GM18873 (cell line): ENCODE results near the gene BCAR3.
"Not testable (repeated sequence)": the region's sequence is repeated elsewhere in the genome, so short reads cannot be mapped to it uniquely, and the experiment has no call there.

ENCODE experiments used
- ATAC-seq: cut with Tn5 transposase; IDR thresholded peaks from one replicate; pipeline ENCODE4 v1.9.1; 2021; ENCODE audit warnings: mild to moderate bottlenecking, moderate library complexity, moderate number of reproducible peaks; ENCODE audit not compliant: unreplicated experiment, low FRiP score

The BCAR3 gene

DNA sequence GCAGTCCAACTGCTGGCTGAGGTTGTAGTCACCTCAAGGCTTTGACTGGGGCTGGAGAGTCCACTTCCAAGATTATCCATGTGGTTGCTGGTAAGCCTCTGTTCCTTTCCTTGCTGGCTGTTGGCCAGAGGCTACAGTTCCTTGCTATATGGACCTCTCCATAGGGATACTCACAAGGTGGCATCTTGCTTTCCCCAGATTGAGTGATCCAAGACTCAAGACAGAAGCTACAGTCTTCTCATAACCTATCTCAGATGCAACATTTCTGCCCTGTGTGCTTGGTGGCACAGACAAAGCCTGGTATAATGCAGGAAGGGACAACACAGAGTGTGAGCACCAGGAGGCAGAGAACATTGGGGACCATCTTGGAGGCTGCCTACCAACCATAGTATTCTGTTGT, 121.9 kb downstream of the BCAR3 start:
- no peak for ATAC-seq

DNA sequence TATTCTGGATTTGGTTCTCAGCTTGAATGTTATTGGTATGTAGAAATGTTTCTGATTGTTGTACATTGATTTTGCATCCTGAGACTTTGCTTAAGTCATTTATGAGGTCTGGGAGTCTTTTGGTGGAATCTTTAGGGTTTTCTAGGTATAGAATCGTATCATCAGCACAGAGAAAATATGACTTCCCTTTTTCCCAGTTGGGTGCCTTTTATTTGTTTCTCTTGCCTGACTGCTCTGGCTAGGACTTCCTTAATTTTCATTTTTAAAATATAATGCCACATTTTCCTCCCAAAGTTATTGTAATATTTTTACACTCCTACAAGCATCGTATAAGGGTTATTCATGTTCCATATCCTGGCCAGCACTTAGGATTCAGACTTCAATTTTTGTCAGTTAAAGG, 122.6 kb downstream of the BCAR3 start:
- no peak for ATAC-seq

DNA sequence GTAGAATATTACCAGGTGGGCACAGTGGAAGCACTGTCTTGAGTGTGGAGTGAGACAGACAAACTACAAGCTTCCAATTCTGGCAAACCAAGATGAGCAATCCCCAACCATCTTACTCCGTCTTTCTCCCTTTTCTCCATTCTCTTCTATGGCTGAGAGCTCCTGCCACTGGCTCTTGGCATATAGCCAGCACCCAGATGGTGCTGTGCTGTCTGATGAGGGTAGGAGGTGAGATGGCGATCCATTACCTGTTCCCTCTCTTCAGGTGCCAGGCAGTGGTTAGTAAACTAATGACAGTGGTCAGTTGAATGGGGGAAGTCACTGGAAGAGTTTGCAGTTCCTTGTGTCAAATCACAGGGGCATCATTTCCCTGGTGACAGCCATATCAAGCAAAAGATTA, 125.3 kb downstream of the BCAR3 start:
- no peak for ATAC-seq

DNA sequence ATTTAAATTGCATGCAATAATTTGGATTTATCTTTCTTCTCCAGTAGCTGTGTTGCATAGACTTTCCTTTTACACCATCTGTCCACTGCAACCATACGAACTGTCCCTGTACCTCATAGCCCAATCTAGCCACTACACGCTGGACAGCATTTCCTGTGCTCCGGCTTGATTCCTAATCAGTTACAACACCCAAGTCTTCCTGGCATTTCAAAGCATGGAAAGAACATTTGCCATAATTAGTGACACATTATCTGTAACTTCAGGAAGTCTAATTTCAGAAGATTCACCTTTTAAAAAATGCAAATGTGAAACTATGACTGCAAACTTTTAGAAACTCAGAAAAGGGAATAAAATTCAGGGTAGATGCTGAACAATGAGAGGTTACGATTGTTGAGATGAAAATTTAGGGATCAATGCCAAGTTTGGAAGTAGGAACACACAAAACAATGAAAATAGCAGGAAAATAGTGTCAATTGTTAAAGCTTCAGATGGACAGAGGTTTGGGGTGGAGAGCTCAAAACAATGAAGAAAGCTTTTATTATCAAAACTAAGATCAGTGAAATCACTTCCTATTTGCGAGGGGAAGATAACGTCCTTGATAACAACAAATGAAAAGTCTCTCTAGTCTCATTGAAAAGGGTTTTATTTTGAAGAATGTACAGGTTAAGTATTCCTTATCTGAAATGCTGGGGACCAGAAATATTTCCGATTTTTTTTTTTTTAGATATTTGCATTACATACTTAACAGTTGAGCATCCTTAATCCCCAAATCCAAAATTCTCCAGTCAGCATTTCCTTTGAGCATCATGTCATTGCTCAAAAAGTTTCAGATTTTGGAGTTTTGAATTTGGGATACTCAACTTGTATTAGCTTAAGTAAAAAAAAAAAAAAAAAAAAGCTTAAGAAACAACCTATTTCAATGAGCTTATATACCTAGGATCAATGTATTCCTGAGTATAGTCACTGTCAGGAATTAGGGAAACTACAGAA, 126.5 kb downstream of the BCAR3 start:
- no peak for ATAC-seq

DNA sequence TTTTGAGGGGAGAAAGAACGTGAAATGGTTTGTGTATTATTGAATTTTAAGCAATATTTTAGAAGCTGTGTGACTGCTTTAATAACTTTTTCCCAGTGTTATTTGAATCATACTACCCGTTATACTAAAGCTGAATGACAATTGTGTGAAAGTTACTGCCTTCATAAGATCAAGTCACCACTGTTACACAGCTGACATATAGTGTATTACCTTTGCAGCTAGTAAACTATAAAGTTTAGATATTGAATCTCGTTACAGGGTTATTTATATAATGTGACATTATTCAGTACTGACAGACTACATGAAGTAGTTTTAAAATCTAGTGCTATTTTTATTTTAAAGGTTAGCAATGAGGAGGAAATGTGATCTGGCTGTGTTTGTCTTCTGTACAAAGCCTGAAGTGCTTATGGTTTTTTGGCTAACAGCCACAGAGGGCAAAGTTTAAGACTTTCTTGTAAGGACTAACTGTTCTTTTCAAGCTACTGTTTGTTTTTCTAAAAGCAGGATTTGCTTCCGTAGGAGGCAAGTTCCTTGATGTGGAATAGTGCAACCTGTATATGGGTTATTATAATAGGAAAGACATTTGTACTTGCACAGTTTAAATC, 127.6 kb downstream of the BCAR3 start:
- ATAC-seq = not testable (repeated sequence)

DNA sequence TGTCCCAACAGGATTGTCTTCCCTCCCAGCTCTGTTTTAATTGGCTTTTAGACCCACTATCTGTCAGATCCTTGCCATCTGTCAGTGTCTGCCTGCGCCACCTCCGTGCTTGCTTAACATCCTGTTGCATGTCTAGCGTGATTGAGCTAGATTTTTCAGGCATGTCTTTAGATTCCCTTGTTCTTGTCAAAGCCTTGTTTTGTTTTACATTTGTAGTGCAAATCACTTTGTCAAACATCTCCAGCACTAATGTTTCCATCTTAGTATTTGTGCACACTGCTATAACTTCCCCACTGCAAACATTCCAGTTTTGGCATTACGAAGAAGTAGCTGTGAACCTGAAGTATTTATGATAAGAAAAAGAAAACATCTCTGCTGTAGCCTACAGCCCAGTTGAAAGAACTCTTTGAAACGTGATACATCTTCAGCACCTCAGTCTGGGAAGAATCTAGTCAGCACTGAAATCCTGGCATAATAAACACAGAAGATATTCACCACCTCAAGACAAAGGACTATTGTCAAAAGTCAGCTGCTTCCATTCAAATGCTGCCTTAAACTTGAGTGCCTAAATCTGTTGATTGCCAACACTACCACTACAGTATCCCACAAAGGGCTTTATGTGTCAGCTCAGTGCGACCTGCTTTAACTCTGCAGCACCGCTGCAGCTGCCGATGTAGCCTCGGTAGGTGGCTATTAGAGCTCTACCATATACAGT, 128.7 kb downstream of the BCAR3 start:
- no peak for ATAC-seq

DNA sequence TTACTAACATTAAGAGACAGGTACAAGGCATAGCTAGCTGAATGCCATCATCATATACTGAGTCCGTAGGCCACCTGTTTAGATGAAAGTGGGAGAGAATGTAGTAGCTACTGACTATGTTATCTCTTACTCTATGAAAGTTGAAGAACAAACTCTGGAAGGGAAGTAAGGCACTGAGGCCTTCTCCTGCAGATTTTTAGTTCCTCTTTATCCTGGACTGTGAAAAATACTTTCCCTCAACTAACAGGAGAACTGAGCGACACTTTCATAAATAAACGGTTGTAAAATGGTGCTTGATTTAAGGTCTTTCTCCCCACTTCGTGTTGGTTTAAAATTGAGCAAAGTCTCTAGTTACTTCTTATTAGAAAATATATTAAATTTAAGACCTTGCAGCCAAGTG, 131.8 kb downstream of the BCAR3 start:
- no peak for ATAC-seq

DNA sequence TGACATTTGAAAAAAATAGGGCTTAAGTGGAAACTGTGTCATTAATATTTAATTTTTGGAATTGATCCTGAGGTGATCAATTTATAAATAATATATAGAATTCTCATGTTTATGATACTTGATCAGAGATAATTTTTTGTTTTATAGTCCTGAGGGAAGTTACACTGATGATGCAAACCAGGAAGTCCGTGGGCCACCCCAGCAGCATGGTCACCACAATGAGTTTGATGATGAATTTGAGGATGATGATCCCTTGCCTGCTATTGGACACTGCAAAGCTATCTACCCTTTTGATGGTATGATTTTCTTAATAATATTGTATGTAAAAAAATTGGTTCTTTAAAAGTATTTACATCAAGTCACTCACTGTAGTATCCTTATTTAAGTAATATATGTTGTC, 132.5 kb downstream of the BCAR3 start:
- ATAC-seq = no peak

DNA sequence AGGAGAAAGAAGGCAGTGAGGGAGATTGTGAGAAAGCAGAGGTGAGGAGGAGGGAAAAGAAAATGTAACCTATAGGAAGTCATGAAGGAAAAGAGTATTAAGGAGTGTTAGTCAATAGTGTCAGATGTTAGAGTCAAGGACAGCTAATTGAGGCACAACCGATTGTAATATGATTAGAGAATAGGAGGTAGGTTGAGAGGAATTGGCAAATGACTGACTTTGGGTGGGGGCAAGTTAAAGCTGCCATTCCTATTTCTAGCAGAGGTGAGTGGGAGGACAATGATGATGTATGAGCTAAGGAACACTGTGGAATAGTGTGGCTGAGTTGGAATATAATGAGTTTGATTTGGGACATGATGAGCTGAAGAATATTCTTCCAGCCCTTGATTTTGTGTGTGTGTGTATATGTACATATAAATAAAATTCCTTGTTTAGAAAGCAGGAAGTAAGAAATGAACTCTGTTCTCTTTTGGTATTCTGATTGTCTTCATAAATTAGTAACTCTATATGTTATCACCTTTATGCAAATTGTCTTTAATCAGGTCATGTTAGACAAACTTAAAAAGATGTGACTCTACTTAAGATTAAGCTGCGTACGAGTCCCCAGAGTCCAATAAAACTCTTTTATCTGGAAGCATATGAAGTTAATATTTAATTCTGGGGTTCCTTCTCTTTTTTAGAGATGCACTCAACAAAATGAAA, 135.3 kb downstream of the BCAR3 start:
- ATAC-seq = no peak

DNA sequence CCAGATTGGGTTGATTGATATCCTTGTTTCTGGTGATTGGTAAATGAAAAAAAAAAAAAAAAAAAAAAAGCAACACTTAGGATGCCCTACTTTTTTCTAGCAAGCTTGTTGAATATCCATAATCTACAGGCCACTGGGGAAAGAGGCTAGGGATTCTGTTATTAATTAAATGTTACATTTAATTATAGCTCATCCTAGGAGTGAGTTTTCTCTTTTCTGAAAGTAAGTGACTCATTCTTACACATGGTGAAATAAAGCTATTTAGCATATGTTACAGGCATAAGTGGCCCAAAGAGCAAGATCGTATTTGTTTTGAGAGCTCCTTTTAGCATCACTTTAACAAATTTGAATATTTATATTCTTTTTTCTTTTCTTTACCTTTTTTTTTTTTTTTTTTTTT, 139.2 kb downstream of the BCAR3 start:
- ATAC-seq = no peak

DNA sequence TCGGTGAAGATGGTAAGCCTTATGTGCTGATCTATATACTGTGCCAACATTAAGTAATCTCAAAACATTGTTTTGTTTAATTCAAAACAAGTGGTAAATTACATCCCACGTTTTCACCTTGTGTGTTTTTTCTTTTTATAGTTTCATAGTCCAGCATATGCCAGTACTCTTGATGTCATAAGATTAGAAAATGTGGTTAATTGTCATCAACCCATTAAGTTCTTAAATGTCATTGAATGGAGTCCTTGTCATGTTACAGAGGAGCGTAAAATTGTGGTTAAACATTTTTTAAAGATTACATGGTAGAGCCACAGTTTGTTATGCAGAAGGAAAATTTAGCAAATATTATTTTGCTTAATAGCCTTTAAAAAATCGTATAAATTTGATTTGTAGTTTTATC, 140.6 kb downstream of the BCAR3 start:
- ATAC-seq = no peak

DNA sequence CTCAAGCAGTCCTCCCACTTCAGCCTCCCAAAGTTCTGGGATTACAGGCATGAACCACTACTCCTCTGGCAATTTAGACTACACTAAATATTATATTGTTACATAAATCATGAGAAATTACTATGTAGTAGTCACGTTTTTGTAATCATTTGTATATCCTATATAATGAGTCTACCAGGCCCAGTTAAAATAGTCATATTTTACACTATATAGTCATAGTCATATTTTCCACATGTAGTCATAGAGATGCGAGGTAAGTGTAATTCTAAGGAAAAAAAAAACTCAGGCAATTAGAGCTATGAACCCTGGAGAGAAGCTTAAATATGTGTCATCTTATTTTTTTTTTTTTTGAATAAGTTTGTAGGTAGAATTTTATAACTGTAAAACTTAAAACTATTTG, 143.7 kb downstream of the BCAR3 start:
- no peak for ATAC-seq

DNA sequence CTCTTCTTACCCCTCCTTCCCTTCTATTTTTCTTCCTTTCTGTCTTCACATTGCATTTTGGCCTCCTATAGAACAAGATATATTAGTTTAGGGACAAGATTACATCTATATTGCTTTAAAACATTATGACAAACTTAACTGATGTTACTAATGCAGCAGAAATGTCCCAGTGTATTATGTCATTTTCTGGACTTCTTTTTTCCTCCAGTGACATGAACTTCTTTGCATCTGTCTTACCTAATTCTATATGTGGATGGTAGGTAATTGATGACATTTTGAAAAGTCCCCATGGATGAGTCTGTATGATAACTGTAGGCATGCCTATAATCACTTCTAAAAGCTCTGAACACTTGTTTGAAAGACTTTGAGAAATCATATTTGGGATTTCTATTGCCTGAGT, 144.2 kb downstream of the BCAR3 start:
- no peak for ATAC-seq

DNA sequence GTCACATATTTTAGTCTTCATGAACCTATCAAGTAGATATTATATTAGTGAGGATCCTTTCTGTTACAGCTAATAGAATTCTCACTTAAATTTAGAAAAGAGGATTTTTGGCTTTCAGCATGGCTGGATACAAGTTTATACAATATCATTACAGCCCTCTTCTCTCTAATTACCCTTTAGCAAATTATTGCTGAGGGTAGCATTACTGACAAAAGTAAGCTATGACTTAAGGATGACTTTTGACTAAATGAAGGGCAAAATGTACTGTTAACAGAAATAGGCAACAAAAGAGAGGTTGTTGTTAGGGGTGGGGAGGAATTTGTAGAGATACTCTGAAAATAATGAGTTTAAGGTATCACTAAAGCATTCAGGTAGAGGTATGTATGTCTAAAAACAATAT, 148.0 kb downstream of the BCAR3 start:
- no peak for ATAC-seq

DNA sequence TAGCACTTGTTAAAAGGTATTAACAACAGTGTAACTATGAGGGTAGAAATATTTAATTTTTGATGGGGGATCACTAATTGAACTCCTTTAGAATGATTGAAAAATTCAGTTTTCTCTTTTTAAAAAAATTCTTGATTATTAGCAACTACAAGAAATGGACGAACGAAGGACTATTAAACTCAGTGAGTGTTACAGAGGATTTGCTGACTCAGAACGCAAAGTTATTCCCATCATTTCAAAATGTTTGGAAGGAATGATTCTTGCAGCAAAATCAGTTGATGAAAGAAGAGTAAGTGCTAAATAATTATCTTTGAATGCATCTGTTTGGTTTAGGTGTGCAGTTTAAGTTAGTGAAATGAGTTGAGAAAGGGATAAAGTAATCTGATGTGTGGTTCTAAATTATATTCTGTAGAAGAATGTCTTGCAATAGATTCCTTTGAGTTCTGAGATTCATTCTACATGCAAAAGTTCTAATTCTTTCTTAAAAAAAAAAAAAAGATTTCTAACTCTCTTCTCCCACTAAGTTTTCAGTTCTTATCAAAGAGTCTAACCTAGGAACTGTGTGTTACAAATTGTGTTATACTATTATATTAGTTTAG, 148.8 kb downstream of the BCAR3 start:
- ATAC-seq = no peak

DNA sequence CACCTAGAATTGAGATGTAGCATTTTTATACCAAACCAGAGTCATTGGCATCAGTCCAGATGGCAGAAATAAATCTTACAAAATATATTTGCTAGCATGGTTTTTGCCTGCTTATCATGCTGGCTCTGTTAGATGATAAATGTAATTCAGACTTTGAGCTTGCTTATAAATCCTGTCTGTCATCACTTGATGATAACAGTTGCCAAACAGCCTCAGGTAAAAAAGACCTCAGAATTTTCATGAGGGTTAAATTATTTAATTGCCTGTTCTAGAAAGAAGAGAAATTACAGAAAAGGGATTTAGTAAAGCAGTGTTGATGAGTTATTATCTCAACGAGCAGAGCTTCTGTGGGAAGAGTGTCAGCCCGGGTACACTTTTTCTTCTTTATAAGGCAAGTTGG, 150.4 kb downstream of the BCAR3 start:
- ATAC-seq = no peak

DNA sequence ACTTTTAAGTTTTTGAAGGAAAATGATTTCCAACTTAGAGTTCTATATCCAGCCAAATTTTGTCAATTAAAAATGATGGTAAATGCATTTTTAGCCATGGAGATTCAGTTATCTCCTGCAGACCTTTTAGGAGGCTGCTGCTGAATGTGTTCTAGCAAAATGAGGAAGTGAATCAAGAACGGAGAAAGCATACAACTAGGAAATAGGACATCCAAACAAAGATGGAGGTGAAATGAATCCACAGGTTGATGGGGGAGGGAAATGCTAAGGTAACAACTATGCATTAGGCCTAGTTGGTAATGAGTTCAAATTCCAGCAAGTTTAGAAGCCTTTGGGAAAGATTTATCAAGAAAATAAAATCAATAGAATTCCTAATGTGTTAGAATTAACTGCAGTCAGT, 153.2 kb downstream of the BCAR3 start:
- ATAC-seq = no peak

DNA sequence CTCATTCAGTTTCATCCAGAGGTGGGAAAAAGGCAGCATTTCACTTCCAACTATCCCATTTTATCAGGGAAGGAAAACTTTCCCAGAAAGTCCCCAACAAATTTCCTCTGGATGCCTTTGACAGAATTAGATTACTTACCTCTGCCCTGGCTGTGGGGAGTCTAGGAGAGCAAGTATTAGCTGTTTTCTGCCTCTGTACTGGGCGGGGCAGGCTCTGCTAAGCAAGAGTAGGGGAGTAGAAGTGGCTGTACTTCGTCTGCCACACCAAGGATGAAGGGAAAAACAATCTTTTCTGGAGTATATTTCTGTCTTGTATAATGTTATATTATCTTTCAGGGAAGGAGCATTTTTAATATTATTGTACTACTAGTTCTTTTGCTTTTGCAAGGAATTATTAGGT, 155.2 kb downstream of the BCAR3 start:
- ATAC-seq = no peak

DNA sequence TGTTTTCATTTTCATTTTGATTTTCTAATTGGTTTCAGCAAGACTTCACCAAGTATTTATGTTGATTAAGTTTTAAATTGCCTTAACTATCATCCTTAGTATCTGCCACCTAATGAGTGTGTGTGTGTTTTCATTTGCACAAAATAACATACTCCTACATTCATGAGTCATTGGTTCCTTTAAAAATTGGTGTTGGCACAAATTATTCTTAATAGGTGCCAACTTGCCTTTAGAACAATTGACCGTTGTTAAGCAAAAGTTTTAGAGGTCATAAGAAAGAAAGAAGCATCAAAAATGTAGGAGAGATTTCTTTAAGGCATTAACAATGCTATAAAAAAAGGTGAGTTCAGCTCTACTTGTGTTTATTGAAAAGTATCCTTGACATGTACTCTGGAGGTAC, 156.2 kb downstream of the BCAR3 start:
- ATAC-seq = no peak

DNA sequence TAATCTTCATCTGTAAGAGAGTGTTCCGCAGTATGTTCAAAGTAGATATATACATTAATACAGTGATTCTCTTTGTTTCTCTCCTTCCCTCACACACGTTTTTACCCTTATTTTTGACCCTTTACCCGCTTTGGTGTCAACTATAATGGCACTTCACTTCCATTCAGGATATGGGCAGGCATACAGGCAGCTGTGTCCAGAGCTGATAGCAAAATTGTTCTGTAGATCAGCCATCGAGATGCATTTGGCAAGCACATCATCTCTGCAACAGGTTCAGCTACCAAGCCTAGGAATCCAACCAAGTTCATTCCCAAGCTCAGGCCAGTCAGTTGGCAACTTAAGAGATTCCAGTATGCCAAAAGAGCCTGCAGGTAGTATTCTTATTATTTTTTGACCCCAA, 158.9 kb downstream of the BCAR3 start:
- ATAC-seq = no peak
